ENCODE results near the gene TBX1.

Gene TBX1

DNA sequence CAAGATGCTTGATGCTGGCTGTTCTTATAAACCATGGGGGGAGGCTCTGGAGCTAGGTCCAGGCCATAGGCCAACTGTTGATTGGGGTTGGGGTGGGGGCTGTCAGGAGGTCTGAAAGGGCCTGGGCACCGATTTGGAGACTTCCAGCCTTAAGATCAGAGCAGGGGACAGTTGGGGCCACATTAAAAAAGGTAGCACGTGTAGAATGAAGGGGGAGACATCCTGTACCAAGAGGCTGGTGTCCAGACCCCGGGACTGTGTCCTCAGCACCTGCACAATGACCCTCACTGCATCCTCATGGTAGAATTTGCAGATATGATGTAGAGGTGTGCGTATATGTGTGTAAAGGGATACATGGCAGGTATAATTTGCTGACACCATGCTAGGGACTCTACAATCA is 12.4 kb upstream of the TBX1 start:
- no peak for DNase-seq
- in situ Hi-C loops (cut with HindIII; ENCODE audit: low pct_ligation_motif_present, low pct_unique_long_range_greater_than_20kb, low sequenced_read_pairs) = no loop called here

DNA sequence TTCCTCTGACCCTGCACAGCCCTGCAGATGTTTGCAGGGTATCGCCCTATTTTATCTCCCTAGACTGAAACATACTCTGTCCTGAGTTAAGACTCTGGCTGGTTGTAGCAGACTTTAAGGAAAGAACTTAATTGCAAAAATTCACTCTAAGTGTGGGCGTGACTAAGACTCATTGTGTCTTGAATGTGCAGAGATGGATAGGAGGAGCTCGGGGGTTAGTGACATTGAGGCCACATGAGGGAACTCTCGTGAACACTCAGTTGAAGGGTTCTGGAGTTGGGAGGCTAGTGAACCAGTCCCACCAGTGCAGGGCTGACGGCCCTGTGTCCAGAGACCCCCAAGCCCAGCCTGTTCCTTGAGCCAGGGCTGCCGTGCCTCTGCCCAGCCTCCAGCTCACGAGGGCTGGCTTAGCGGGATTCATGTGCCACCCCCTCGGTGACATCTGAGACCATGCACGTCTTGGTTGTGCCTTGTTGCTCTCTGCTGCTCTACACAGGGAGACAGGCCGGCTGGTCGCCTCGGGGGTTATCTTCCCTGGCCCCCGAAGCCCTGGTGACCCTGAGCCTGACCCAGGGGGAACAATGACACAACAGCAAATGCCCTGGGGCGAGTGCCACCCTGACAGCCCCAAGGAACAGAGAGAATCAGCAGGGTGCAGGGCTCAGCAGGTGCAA is 11.4 kb upstream of the TBX1 start:
- in situ Hi-C loops (cut with HindIII; ENCODE audit: low pct_ligation_motif_present, low pct_unique_long_range_greater_than_20kb, low sequenced_read_pairs) = no loop called here
- no peak for DNase-seq

DNA sequence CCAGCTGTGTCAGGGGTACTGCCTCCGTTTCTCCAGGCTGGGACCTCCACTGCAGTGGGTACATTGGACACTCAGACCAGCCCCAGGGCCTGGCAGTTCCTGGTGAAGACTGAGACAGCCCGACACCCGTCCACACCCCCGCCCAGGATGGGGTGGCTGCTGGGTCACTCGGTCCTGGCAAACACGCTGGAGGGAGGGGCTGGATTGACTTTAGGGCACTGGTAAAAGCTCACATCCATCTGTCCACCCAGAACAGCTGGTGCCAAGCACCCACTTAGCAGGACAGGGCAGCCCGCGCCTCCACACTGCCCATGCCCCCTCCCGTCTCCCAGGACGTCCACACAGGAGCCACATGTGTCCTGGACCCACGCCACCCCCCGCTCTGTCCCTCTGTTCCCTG is 10.7 kb upstream of the TBX1 start:
- DNase-seq = no peak
- in situ Hi-C loops (cut with HindIII; ENCODE audit: low pct_ligation_motif_present, low pct_unique_long_range_greater_than_20kb, low sequenced_read_pairs) = no loop called here

DNA sequence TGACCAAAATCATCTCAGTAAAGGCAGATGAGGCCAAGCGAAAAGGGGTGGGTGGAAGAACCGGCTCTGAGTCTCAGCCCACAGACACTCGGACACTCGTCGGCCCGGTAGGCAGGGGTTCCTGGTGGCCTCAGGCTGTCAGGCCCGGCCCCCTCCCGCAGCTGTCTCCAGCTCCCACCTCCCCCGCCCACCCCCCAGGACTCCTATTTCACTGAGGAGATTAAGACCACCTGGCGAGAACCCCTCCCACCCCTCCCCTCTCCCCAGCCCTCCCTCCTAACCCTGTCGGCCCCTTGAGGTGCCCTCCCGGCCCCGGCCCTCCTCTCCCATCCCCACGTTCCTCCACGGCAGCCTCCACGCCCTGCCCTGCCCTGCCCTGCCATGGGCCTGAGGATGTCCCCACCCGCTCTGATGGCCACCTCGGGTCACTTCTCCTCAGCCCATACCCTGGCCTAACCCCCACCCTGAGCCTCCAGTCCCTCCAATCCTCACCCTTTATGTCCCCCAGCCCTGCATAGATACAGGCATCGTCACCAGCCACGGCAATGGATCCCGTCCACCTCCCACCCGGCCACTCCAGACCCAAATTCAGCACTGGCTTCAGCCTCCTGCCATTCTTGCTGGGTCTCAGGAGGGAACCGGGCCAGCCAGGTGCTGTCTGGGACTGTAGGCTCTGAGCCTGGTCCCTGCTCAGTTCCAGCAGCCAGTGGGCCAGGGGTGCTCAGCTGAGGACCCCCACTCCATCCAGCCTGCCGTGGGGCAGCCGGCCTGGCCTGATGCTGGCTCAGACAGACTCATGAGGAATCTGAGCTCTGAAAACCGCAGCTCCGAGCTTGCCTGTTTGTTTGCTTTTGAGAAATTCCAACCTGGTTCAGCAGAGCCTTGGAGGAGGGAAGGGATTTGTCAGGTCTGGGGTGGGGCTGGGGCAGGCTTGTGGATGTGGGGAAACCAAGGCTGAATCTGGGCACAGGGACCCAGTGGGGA is 9.8 kb upstream of the TBX1 start:
- DNase-seq = peak; percentile 30
- in situ Hi-C loops (cut with HindIII; ENCODE audit: low pct_ligation_motif_present, low pct_unique_long_range_greater_than_20kb, low sequenced_read_pairs) = no loop called here

DNA sequence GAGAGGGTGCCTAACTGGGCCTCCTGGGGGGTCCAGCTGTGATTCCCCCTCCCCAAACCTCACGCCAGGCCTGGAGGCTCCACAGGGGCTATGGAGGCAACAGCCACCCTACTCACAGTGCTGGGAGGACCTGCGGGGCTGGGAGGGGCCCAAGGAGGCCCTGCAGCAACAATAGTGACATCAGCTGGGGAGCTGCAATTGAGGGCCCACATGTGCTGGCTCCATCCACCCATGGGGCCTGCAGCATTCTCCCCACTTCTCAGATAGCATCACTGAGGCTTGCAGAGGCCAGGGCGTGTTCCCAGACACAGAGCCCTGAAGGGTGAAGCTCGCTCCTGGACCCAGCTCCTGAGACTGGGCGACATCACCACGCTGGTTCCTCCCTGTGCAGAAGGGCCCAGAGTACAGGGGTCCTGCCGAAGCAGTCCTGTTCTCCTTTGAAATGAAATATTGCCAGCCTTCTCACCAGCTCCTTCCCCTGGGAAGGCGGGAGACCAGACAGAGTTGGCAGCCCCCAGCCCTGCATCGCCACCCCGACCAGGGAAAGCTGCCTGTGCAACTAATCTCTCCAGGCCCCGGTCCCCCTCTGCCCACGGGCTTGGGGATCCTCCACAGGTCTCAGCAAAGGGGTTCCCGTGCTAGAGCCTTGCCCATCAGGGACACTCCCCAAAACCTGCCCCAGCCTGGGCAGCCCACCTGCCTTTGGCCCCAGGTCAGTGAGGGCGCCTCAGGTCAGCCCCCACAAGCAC is 8.9 kb upstream of the TBX1 start:
- in situ Hi-C loops (cut with HindIII; ENCODE audit: low pct_ligation_motif_present, low pct_unique_long_range_greater_than_20kb, low sequenced_read_pairs) = no loop called here
- DNase-seq = no peak

DNA sequence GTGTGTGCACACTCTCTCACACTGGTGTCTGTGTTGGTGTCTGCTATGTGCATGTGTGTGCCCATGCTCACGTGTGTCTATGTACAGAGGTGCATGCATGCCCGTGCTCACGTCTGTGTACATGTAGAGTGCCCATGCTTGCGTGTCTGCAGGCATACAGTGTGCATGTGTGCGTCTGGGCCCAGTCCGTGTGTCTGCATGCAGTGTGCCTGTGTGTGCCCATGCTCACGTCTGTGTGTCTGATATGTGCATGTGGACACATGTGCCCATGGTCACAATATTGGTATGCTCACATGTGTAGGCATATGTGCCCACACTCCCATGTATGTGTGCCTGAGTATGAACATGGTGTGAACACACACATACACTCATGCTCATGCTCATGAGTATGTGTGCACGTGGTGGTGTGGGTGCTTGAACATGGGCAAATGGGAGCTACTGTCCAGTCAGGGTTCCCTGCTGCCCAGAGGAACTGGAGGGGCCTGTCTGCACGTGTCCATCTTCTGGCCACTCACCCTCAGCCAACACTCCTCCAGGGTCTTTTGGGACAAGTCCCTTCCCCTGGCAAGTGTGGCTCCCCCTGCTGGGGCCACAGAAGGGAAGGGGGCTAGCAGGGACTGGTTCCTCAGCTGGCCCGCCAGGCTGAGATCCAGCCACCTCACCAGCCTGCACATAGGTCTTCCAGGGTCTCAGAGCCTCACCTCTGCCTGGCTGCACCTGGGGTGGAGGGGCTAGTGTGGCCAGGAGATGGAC is 7.3 kb upstream of the TBX1 start:
- DNase-seq = no peak
- in situ Hi-C loops (cut with HindIII; ENCODE audit: low pct_ligation_motif_present, low pct_unique_long_range_greater_than_20kb, low sequenced_read_pairs) = no loop called here

DNA sequence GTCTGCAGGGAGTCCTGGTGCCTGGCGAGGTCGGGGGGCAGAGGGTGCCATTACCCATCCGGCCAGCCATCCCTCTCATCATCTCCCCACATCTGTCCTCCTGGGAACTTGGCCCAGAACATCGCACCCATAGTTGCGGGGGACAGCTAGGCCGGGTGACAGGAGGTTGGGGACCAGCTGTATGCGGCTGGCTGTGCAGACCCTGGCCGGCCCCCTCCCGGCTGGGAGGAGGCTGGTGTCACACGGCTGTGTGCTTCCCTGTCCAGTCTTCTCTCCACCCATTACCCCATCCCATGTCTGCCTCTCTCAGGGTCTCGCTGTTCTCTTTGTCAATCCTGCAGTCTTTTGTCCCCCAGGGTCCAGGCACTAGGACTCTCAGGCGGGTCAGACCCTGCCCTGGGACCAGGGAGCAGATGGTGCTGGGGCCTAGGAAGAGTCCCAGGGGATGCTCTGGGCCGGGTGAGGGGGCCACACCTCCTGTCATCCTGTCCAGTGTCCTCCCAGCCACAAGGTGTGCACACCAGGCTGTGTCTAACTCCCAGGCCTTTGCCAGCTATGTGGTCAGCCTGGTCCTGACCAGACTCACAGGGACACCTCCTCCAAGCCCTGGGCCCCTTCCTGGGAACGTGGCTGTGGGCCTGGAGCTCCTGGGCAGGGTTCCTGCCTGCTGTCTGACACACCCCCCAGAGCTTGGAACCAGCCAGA is 6.4 kb upstream of the TBX1 start:
- in situ Hi-C loops (cut with HindIII; ENCODE audit: low pct_ligation_motif_present, low pct_unique_long_range_greater_than_20kb, low sequenced_read_pairs) = no loop called here
- DNase-seq = no peak

DNA sequence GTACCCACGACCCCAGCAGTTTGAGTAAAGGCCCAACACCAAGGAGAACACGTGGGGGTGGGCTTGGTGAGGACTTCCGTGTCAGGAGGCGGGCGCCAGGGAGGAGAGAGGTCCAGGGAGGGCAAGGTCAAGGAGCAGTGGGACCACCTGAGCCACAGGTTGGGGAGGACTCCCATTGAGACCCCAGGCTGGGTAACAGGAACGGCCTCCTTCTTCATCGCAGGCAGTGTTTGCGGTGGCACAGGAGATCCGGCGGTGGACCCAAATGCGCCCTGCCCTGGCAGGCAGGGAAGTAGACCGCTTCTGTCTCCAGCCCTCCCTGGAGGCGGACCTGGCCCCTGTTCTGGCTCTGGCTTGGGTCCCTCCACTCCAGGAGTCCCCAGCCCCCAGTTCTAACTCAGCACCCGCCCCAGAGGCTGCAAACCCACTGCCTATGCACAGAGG is 5.9 kb upstream of the TBX1 start:
- in situ Hi-C loops (cut with HindIII; ENCODE audit: low pct_ligation_motif_present, low pct_unique_long_range_greater_than_20kb, low sequenced_read_pairs) = no loop called here
- no peak for DNase-seq

DNA sequence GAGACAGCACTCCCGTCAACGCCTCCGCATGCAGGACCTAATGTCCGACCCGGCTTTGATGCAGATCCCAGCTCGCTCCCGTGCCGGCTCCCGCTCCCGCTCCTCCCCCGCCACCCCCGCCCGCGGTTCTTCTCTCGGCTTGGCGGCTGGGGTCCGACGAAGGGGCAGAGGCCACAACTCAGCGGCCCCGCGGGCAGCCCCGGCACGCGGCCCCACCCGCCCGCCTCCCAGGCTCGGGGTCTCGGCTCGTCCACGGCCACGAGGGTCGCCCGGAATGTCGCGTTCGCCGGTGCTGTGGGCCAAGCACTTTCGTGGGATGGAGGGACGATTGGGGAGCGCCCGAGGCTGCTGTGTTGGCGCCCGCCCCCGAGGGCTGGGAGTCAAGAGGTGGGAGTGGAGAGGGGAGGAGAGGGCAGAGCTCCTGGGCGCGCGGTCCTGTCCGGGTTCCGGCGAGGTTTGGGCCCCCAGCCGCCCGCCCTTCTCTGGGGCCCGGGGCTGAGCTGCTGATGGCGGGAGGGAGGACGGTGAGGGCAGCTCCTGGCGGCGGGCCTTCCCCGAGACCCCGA is 5.3 kb upstream of the TBX1 start:
- no peak for DNase-seq
- in situ Hi-C loops (cut with HindIII; ENCODE audit: low pct_ligation_motif_present, low pct_unique_long_range_greater_than_20kb, low sequenced_read_pairs) = no loop called here

DNA sequence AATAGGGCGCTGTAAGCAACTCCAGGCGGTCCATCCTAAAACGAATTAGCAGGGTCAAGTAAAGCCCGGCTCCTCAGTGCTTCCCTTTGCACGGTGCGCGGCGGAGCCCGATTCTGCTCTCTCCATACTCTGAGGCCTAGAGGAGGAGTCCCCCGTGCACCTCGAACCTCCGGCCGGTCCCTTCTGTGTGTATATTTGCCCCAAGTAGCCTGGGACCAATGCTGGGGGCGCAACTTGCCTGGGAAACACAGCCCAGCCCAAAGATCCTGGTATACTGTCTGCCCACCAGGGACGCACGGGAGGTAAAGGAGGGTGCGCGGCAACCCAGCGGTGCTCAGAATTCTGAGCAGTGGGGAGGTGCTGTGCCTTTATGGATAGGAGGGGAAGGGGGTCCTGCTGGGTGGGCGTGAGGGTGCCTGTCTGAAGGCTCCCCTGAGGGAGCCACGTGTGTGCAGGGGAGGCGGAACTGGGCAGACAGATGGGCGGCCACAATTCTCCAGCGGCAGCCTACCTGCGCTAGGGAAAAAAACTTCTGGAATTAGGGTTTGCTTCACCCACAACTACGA is 4.8 kb upstream of the TBX1 start:
- no peak for DNase-seq
- in situ Hi-C loops (cut with HindIII; ENCODE audit: low pct_ligation_motif_present, low pct_unique_long_range_greater_than_20kb, low sequenced_read_pairs) = no loop called here

DNA sequence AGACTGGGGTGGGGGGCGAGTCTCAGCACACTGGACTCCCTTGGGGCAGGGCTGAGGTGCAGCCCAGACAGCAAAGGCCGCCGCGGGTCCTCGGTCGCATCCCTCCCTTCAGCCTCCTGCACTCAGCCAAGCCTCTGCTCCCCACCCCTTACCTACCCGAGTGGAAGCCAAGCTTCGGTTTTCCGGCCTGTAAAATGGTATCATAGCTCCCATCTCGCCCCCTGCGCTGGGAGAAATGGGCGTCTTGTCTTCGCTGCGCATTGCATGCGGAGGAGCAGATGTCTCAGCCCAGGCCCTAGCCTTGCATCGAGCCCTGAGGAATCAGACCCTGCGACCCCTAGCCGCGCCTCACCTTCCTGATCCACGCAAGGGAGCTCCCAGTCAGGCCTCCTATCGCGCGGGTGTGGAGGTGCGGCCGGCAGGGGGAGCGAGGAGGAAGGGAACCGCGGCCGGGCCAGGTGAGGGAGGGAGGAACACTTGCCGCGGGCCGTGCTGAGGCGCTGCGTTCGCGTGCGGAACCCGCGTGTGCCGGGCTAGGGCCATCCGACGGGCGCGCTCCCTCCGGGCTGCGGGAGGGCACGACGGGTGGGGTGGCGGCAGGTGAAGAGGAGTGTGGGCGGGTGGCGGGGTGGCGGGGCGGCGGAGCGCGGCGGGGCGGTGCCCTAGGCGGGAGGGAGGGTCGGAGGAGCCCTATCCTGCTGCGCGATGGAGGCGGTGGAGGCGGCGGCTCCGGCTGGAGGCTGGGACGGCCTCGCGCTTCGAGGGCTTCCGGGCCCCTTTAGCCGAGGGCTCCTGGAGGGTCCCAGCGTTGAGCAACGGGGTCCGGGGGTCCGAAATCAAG is 4.1 kb upstream of the TBX1 start:
- DNase-seq = peak; percentile 52

DNA sequence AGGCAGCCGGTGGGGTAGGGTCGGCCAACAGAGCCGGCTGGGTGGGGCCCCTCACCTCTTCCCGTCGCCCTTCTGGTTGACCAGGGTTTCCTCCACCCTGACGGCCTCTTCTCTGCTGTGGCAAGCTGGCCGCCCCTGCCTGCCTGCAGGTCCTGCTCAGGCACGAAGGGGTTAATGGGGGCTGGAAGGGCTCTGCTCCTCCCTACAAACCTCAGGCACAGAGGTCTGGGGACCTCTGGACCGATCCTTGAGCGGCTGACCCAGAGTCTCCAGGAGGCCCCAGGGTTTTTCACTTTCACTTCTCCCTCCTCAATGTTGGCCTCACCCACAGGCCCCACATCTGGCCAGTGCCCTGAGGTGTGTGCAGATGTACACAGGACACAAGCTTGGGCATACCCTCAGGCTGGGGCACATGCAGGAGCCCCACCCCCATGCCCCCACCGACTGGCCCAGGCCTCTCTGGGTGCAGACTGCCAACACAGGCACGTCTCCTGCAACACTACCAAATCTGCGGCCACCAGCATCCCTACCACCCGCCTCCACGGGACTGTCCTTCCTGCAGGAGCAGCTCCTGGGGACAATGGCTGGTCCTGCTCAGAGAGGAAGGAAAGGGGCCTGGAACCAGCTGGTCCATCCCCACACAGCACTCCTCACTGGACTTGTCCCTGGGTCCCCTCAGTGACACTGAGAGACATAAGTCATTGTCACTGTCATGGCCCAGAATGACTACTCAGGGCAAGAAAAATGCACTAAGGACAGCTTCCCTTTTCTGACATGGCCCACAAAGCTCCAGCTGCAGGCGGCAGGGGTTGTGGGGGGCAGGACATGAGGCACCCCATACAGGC is 3.2 kb upstream of the TBX1 start:
- no peak for DNase-seq
- in situ Hi-C loops (cut with HindIII; ENCODE audit: low pct_ligation_motif_present, low pct_unique_long_range_greater_than_20kb, low sequenced_read_pairs) = no loop called here

More for the DNA sequence above, 4.1 kb upstream of the TBX1 start:
- in situ Hi-C loops (cut with HindIII; ENCODE audit: low pct_ligation_motif_present, low pct_unique_long_range_greater_than_20kb, low sequenced_read_pairs) = no loop called here

DNA sequence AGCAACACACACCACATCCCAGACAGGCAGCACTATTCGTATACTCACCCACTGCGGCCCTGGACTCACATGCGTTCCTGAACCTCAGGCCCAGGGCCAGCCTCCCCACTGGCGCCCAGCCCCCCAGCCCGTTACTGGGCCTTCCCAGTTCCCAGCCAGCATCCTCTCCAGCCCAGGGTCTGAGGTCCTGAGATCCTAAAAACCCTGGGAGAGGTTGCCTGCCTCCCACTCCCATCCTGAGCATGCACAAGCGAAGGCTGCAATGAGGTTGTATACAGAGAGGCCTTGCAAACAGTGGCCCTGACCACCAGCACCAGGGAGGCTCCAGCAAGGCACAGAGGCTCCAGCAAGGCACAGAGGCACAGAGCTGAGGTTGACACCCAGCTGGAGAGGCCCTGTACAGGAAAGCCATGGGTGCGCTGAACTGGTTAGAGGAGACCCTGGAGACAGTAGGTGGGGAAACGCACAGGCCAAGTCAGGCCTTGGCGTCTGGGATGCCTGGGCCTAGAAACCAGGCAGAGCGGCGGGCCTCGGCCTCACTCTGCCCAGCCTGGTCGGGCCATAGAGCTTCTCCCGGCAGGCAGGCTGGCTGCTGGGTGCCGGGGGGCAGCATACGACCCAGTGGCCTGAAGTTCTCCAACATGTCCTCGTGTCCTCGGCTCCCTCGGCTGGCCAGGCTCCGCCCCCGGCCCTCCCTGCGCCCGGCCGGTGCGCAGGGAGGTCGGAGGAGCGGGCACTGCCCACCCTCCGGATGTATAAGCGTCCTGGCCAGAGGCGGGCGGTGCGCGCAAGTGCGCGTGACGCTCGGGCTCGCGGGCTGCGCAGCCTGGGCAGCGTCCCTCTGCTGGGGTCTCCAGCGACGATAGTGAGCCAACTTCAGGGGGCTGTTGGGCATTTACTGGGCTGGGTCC is 2.3 kb upstream of the TBX1 start:
- no peak for DNase-seq
- in situ Hi-C loops (cut with HindIII; ENCODE audit: low pct_ligation_motif_present, low pct_unique_long_range_greater_than_20kb, low sequenced_read_pairs) = no loop called here

DNA sequence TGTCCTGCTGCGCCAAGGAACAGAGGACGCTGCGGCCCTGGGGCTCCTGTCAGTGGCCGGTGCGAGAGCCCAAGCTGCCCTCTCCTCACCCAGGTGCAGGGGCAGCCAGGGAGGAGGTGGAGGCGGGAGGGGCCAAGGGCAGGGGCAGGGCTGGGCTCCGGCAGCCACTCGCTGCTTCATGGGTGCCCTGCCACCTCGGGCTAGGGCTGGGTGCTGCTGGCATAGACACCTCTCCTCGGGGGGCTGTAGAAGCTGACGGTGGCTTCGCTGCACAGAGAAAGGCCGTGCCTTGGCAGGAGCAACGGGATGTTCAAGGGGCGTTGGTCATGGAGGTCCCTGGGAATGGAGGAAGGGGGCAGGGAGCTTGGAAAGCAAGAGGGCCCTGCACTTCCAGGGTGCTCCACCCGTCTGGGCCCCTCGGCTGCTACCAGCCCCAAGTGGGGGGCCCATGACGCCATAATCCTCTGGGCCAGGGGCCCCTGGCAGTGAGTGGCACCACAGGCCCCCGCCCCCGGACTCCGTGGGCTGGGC is 1.6 kb upstream of the TBX1 start:
- in situ Hi-C loops (cut with HindIII; ENCODE audit: low pct_ligation_motif_present, low pct_unique_long_range_greater_than_20kb, low sequenced_read_pairs) = no loop called here
- DNase-seq = no peak
